Activated CD4-positive, alpha-beta T cell treated with anti-CD3 and anti-CD28 coated beads, Interleukin-2, amount 10 ng/mL, durations not matched to agents 7 days and 5 days (primary cell): ENCODE measurements around the gene ATP6V0B. TPM values are rescaled to one million over a fixed set of nuclear protein-coding genes. Genes with fewer than 3 reads are reported as not detected.

ENCODE experiments used
- CTCF ChIA-PET: fragments of 350-600 bp; sonication (Branson Sonifier 250); formaldehyde crosslinking; loops from one replicate; lab custom pipeline; 2021; ENCODE audit warnings: antibody characterized with exemption; lab: Charles Lee
- POLR2A ChIA-PET: fragments of 350-600 bp; sonication (Branson Sonifier 250); formaldehyde crosslinking; loops from one replicate; lab custom pipeline; 2021; ENCODE audit warnings: antibody characterized with exemption; lab: Charles Lee
- DNase-seq: peaks from one replicate; pipeline ENCODE4 v3.0.0-alpha.2; 2020
- H3K27ac Mint-ChIP-seq: one replicate; pipeline ENCODE4 v1.8.0; 2021; ENCODE audit warnings: mild to moderate bottlenecking, moderate library complexity, mixed read lengths
- H3K27me3 Mint-ChIP-seq: one replicate; pipeline ENCODE4 v1.8.0; 2021; ENCODE audit warnings: mixed read lengths
- H3K36me3 Mint-ChIP-seq: one replicate; pipeline ENCODE4 v1.8.0; 2021; ENCODE audit warnings: low read depth, mixed read lengths
- H3K4me1 Mint-ChIP-seq: one replicate; pipeline ENCODE4 v1.8.0; 2021; ENCODE audit warnings: mixed read lengths
- H3K4me3 Mint-ChIP-seq: one replicate; pipeline ENCODE4 v1.8.0; 2021; ENCODE audit warnings: mild to moderate bottlenecking, moderate library complexity, mixed read lengths
- H3K9me3 Mint-ChIP-seq: one replicate; pipeline ENCODE4 v1.8.0; 2021; ENCODE audit warnings: mixed read lengths
- total RNA-seq, 2 experiments: library from RNA; stranded (reverse); gene quantifications; one replicate each; pipeline ENCODE4 v1.2.3, GENCODE V29; 2021

ATP6V0B gene
- total RNA-seq, 2 experiments from 2014 or later: 90.1 to 112 TPM

- Mint-ChIP-seq H3K4me1 (peaks cover 25% of the 10 kb centered on the region), H3K36me3 (peaks cover 14% of the 10 kb centered on the region), H3K4me3 (no peak overlapping the region), H3K27ac (no peak overlapping the region), H3K9me3 (no peaks in the 10 kb centered on the region), H3K27me3 (no peaks in the 10 kb centered on the region)
- CTCF ChIA-PET: no interaction called here
- DNase-seq: no peak
- POLR2A ChIA-PET: no interaction called here
Measured at GRCh38 chr1:43982241-43982640, 7.5 kb downstream of the ATP6V0B start.

DNA sequence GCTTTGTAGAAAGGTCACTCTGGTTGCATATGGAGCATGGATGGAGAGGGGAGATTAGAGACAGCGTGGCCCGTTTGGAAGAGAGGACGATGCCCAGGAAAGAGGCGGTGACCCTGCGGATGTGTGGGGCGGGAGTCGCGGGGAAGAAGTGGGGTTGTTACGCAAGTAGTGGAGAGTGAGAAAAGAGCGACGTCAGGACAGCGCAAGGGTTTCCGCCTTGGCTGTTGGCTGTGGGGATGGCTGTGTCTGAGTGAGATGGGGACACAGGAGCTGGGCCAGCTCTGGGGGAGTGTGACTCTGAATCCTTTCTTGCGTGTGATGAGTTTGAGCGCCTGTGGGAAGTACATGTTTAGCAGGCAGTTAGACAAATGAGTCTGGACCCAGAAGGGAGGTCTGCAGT, 8.0 kb downstream of the ATP6V0B start:
- ChIA-PET CTCF (no interaction called here), POLR2A (no interaction called here)
- H3K4me3 Mint-ChIP-seq: no peak overlapping the region
- H3K4me1 Mint-ChIP-seq: peaks cover 20% of the 10 kb centered on the region
- peaks cover 8% of the 10 kb centered on the region for H3K36me3 Mint-ChIP-seq
- H3K27ac Mint-ChIP-seq: no peak overlapping the region
- no peaks in the 10 kb centered on the region for H3K27me3 Mint-ChIP-seq
- DNase-seq: no peak
- no peaks in the 10 kb centered on the region for H3K9me3 Mint-ChIP-seq

GRCh38 chr1:43983253-43983899, 8.6 kb downstream of the ATP6V0B start:
- Mint-ChIP-seq H3K9me3 (no peaks in the 10 kb centered on the region), H3K36me3 (peaks cover 4% of the 10 kb centered on the region), H3K27me3 (no peaks in the 10 kb centered on the region), H3K4me3 (no peak overlapping the region), H3K27ac (no peak overlapping the region), H3K4me1 (peaks cover 15% of the 10 kb centered on the region)
- no peak for DNase-seq
- ChIA-PET POLR2A (no interaction called here), CTCF (no interaction called here)

- peaks cover 8% of the 10 kb centered on the region for H3K4me1 Mint-ChIP-seq
- no peak overlapping the region for H3K4me3 Mint-ChIP-seq
- ChIA-PET POLR2A (no interaction called here), CTCF (no interaction called here)
- peaks cover 3% of the 10 kb centered on the region for H3K36me3 Mint-ChIP-seq
- H3K27ac Mint-ChIP-seq: no peak overlapping the region
- H3K27me3 Mint-ChIP-seq: no peaks in the 10 kb centered on the region
- no peak for DNase-seq
- H3K9me3 Mint-ChIP-seq: no peaks in the 10 kb centered on the region
Measured at GRCh38 chr1:43984855-43985254, 10.1 kb downstream of the ATP6V0B start.

DNA sequence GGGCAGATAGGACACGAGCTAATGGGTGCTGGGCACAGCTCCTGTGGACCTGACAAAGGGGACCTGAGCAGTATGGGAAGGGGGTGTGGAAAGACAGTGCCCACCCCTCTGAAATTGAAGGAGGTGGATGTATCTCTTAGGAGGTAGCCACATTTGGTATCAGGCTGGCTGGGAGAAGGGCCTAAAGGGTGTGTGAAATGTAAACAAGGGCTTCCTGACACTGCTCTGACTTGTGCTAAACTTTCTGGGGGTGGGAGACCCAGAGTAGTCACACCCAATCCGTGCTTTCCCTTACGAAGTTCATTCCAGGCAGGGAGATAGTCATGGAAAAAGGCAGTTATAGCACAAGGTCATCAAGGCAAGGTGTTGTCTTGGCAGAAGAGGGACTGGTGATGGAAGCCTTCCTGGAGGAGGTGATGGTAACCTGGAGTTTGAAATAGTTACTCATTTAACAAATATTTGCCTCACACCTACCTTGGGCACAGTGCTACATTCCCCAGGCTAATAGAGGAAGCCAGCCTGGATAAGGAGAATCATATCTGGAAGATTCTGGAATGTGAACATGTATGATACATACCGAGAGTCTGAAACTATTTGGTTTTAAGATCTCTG, 11.3 kb downstream of the ATP6V0B start:
- Mint-ChIP-seq H3K27me3 (no peaks in the 10 kb centered on the region), H3K9me3 (no peaks in the 10 kb centered on the region), H3K27ac (no peak overlapping the region), H3K4me3 (no peak overlapping the region), H3K4me1 (peaks cover 3% of the 10 kb centered on the region), H3K36me3 (no peaks in the 10 kb centered on the region)
- CTCF ChIA-PET: interaction anchor here (0.5 kb wide), 1 partner anchor 432 kb away, joined by 3 read pairs; no protein-coding TSS in a partner anchor
- POLR2A ChIA-PET: no interaction called here
- no peak for DNase-seq

- Mint-ChIP-seq H3K9me3 (no peaks in the 10 kb centered on the region), H3K27me3 (no peaks in the 10 kb centered on the region), H3K36me3 (no peaks in the 10 kb centered on the region), H3K27ac (no peak overlapping the region), H3K4me1 (peaks cover 7% of the 10 kb centered on the region), H3K4me3 (no peak overlapping the region)
- ChIA-PET CTCF (interaction anchor here (0.5 to 2.0 kb wide), 2 partner anchors 50 to 432 kb away, joined by 3 to 6 read pairs; no protein-coding TSS in a partner anchor), POLR2A (no interaction called here)
- DNase-seq: no peak
Measured at GRCh38 chr1:43986712-43987111, 12.0 kb downstream of the ATP6V0B start.

- no peaks in the 10 kb centered on the region for H3K27me3 Mint-ChIP-seq
- POLR2A ChIA-PET: no interaction called here
- H3K9me3 Mint-ChIP-seq: no peaks in the 10 kb centered on the region
- H3K4me3 Mint-ChIP-seq: no peak overlapping the region
- no peak for DNase-seq
- CTCF ChIA-PET: interaction anchor here (1.2 to 2.0 kb wide), 2 partner anchors 49 to 53 kb away, joined by 3 to 6 read pairs; partner anchors contain the start of gene ARTN
- peaks cover 13% of the 10 kb centered on the region for H3K4me1 Mint-ChIP-seq
- H3K36me3 Mint-ChIP-seq: no peaks in the 10 kb centered on the region
- no peak overlapping the region for H3K27ac Mint-ChIP-seq
Measured at GRCh38 chr1:43987159-43987902, 12.6 kb downstream of the ATP6V0B start.

GRCh38 chr1:43990271-43991199, 15.8 kb downstream of the ATP6V0B start:
- ChIA-PET POLR2A (no interaction called here), CTCF (interaction anchor here (0.7 to 1.6 kb wide), 3 partner anchors 15 to 57 kb away, joined by 3 to 4 read pairs (median 3); partner anchors contain the start of gene ARTN)
- Mint-ChIP-seq H3K4me1 (peaks cover 21% of the 10 kb centered on the region), H3K9me3 (no peaks in the 10 kb centered on the region), H3K27me3 (no peaks in the 10 kb centered on the region), H3K4me3 (peak overlapping the region; percentile 90), H3K27ac (no peak overlapping the region), H3K36me3 (no peaks in the 10 kb centered on the region)
- no peak for DNase-seq

- CTCF ChIA-PET: interaction anchor here (1.2 to 1.6 kb wide), 2 partner anchors 16 to 19 kb away, joined by 3 to 4 read pairs; no protein-coding TSS in a partner anchor
- peaks cover 21% of the 10 kb centered on the region for H3K4me1 Mint-ChIP-seq
- no peaks in the 10 kb centered on the region for H3K27me3 Mint-ChIP-seq
- H3K9me3 Mint-ChIP-seq: no peaks in the 10 kb centered on the region
- H3K36me3 Mint-ChIP-seq: no peaks in the 10 kb centered on the region
- H3K4me3 Mint-ChIP-seq: peak overlapping the region; percentile 90
- POLR2A ChIA-PET: no interaction called here
- H3K27ac Mint-ChIP-seq: no peak overlapping the region
- no peak for DNase-seq
Measured at GRCh38 chr1:43991200-43991475, 16.4 kb downstream of the ATP6V0B start.

DNA sequence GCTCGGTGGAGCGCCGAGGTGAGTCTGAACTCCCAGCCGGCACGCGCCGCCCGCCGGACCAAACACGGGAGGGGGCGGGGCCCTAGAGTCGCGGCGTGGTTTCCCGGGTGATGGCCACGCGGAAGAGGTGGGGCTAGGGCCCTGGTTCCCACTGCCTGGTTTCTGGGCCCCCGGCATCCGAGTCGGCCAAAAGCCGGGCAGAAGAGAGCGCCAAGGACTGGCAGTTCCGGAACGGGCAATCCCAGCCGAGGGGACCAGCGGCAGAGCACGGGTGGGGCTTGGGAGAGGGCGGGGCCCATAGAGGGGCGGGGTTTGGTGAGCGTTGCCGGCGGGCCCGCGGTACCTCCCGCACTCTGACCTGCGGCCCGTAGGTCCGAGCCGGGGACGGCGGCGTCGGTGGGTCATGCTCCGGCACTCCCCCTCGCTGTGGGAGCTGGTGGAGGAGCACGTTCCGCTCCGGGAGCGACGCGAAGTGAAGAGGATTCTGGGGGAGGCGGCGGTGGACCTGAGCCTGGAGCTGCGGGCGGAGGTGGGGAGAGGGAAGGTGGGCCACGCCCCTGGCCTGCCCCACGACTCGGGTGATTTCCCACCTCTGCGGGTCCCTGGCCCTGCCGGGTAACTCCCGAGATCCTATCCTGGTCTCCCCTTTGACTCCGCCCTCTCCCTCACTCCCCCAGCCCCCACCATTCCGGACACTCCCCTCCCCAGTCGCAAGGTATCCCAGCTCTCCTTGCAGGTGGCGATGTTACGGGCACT, 16.9 kb downstream of the ATP6V0B start, which contains the start of gene CCDC24:
Gene CCDC24, plus strand, starts transcription at position 124 of the 756 bp plus-strand sequence. Its CDS starts 280 bp downstream, at position 404.
- Mint-ChIP-seq H3K27me3 (no peaks in the 10 kb centered on the region), H3K36me3 (no peaks in the 10 kb centered on the region), H3K9me3 (no peaks in the 10 kb centered on the region), H3K4me3 (peak within 1 kb of the TSS; percentile 90), H3K27ac (peak within 1 kb of the TSS; percentile 83), H3K4me1 (peaks cover 21% of the 10 kb centered on the region)
- CTCF ChIA-PET: interaction anchor here (0.5 kb wide), 1 partner anchor 1002 kb away, joined by 3 read pairs; no protein-coding TSS in a partner anchor
- peak; percentile 79 for DNase-seq
- POLR2A ChIA-PET: no interaction called here

- peak overlapping the region; percentile 90 for H3K4me3 Mint-ChIP-seq
- H3K27ac Mint-ChIP-seq: peak overlapping the region; percentile 20
- no peaks in the 10 kb centered on the region for H3K9me3 Mint-ChIP-seq
- no peaks in the 10 kb centered on the region for H3K27me3 Mint-ChIP-seq
- CTCF ChIA-PET: interaction anchor here (0.5 to 1.0 kb wide), 2 partner anchors 44 to 1003 kb away, joined by 3 read pairs; no protein-coding TSS in a partner anchor
- peaks cover 21% of the 10 kb centered on the region for H3K4me1 Mint-ChIP-seq
- H3K36me3 Mint-ChIP-seq: no peaks in the 10 kb centered on the region
- DNase-seq: no peak
- POLR2A ChIA-PET: no interaction called here
Measured at GRCh38 chr1:43992232-43992995, 17.7 kb downstream of the ATP6V0B start.
